IMR-90 (cell line): ENCODE measurements around the gene CAMK4. TPM values are rescaled to one million over a fixed set of nuclear protein-coding genes. Genes with fewer than 3 reads are reported as not detected.

Experiments
- ATAC-seq: fragments of 200-7000 bp; cut with Tn5 transposase; 2 replicates; pipeline ENCODE4 v1.9.1; 2020; ENCODE audit warnings: low read depth, mild to moderate bottlenecking, moderate library complexity
- BruUV-seq: library from RNA; stranded (reverse); fragments of 400-500 nt; replicated peaks from 2 replicates; lab custom pipeline; 2021; lab: Mats Ljungman, UMichigan
- CTCF ChIA-PET: fragments of 300-600 bp; formaldehyde crosslinking; extraction: SDS; loops from one replicate; lab custom pipeline; 2021; ENCODE audit warnings: antibody characterized with exemption; lab: Yijun Ruan, JAX
- POLR2A ChIA-PET: fragments of 300-600 bp; sonication (Branson Sonifier 250); formaldehyde crosslinking; loops from one replicate; lab custom pipeline; 2022; ENCODE audit warnings: antibody characterized with exemption; ENCODE audit not compliant: unreplicated experiment; lab: Charles Lee
- DNase-seq: peaks from one replicate; pipeline ENCODE4 v3.0.0; 2013
- H2AFZ ChIP-seq: replicated peaks from 2 replicates; pipeline ENCODE3; 2013; ENCODE audit warnings: low read length, mild to moderate bottlenecking; ENCODE audit not compliant: poor library complexity
- H2AK5ac ChIP-seq: 2 replicates; pipeline ENCODE4 v1.6.1; 2013; ENCODE audit warnings: low read depth, low read length, inconsistent platforms
- H2AK9ac ChIP-seq: replicated peaks from 2 replicates; pipeline ENCODE3; 2013; ENCODE audit warnings: mild to moderate bottlenecking, low read depth, low read length, moderate library complexity; ENCODE audit not compliant: poor library complexity
- H2BK120ac ChIP-seq: 2 replicates; pipeline ENCODE4 v1.6.1; 2013; ENCODE audit warnings: low read depth, low read length, inconsistent platforms
- H2BK15ac ChIP-seq: 3 replicates; pipeline ENCODE4 v1.6.1; 2013; ENCODE audit warnings: low read depth, low read length, inconsistent platforms
- H2BK20ac ChIP-seq: 2 replicates; pipeline ENCODE4 v1.6.1; 2013; ENCODE audit warnings: low read depth, mild to moderate bottlenecking, inconsistent platforms, low read length, moderate library complexity
- H2BK5ac ChIP-seq: 2 replicates; pipeline ENCODE4 v1.6.1; 2013; ENCODE audit warnings: mild to moderate bottlenecking, low read depth, low read length, inconsistent platforms; ENCODE audit not compliant: poor library complexity, severe bottlenecking
- H3K14ac ChIP-seq: replicated peaks from 2 replicates; pipeline ENCODE4 v1.6.1; 2013; ENCODE audit warnings: low read depth, low read length, inconsistent platforms
- H3K18ac ChIP-seq: 2 replicates; pipeline ENCODE4 v1.6.1; 2013; ENCODE audit warnings: low read depth, low read length, control low read depth
- H3K23ac ChIP-seq: 2 replicates; pipeline ENCODE4 v1.6.1; 2013; ENCODE audit warnings: low read depth, low read length, inconsistent platforms
- H3K27ac ChIP-seq: 2 replicates; pipeline ENCODE4 v1.5.1; 2013; ENCODE audit warnings: mild to moderate bottlenecking, control low read depth, low read length; ENCODE audit not compliant: insufficient read depth
- H3K27me3 ChIP-seq: 2 replicates; pipeline ENCODE4 v1.6.1; 2013; ENCODE audit warnings: low read length; ENCODE audit not compliant: control insufficient read depth, insufficient read depth
- H3K36me3 ChIP-seq: 2 replicates; pipeline ENCODE4 v1.6.1; 2013; ENCODE audit warnings: low read length, mixed read lengths; ENCODE audit not compliant: control insufficient read depth, insufficient read depth
- H3K4ac ChIP-seq: 2 replicates; pipeline ENCODE4 v1.6.1; 2013; ENCODE audit warnings: low read depth, low read length, inconsistent platforms
- H3K4me1 ChIP-seq: 2 replicates; pipeline ENCODE4 v1.6.1; 2013; ENCODE audit warnings: low read length, mixed read lengths; ENCODE audit not compliant: control insufficient read depth, insufficient read depth
- H3K4me2 ChIP-seq: 2 replicates; pipeline ENCODE4 v1.6.1; 2013; ENCODE audit warnings: low read depth, mild to moderate bottlenecking, control low read depth, low read length, moderate library complexity
- H3K4me3 ChIP-seq: 2 replicates; pipeline ENCODE4 v1.5.1; 2013; ENCODE audit warnings: low read depth, mild to moderate bottlenecking, control low read depth, low read length, moderate library complexity; ENCODE audit not compliant: insufficient read depth
- H3K56ac ChIP-seq: 2 replicates; pipeline ENCODE4 v1.6.1; 2013; ENCODE audit warnings: low read length, inconsistent platforms; ENCODE audit not compliant: insufficient read depth; ENCODE audit errors: extremely low read depth
- H3K79me1 ChIP-seq, 2 experiments: 2 replicates each; pipeline ENCODE4 v1.6.1; 2013; ENCODE audit warnings: low read length in 2 of 2, inconsistent platforms in 1 of 2, low read depth in 1 of 2
- H3K9ac ChIP-seq: 2 replicates; pipeline ENCODE4 v1.6.1; 2013; ENCODE audit warnings: low read depth, low read length, control low read depth
- H3K9me1 ChIP-seq: 2 replicates; pipeline ENCODE4 v1.6.1; 2013; ENCODE audit warnings: low read length, inconsistent platforms; ENCODE audit not compliant: insufficient read depth
- H3K9me3 ChIP-seq: 2 replicates; pipeline ENCODE4 v1.6.1; 2013; ENCODE audit warnings: low read length; ENCODE audit not compliant: control insufficient read depth, insufficient read depth
- H4K20me1 ChIP-seq: 2 replicates; pipeline ENCODE4 v1.6.1; 2013; ENCODE audit warnings: low read length, inconsistent platforms; ENCODE audit not compliant: insufficient read depth
- H4K5ac ChIP-seq: 2 replicates; pipeline ENCODE4 v1.6.1; 2013; ENCODE audit warnings: mild to moderate bottlenecking, low read depth, low read length, control low read depth
- H4K8ac ChIP-seq, 2 experiments: 2 replicates each; pipeline ENCODE4 v1.6.1; 2013; ENCODE audit warnings: low read depth in 2 of 2, low read length in 2 of 2, control low read depth in 1 of 2, inconsistent platforms in 1 of 2
- H4K91ac ChIP-seq: 2 replicates; pipeline ENCODE4 v1.6.1; 2013; ENCODE audit warnings: low read depth, low read length, inconsistent platforms; ENCODE audit not compliant: insufficient read depth
- BHLHE40 ChIP-seq: fragments of 150-350 bp; IDR thresholded peaks from 2 replicates; pipeline ENCODE4 v1.6.1; 2016; ENCODE audit warnings: mild to moderate bottlenecking, low read depth, low read length
- CEBPB ChIP-seq: IDR thresholded peaks from 2 replicates; pipeline ENCODE4 v1.6.1; 2012; ENCODE audit warnings: low read depth, low read length, improper control_type of control experiment
- CHD1 ChIP-seq: IDR thresholded peaks from 2 replicates; pipeline ENCODE4 v1.6.1; 2012; ENCODE audit warnings: low read depth, low read length, improper control_type of control experiment
- CTCF ChIP-seq: conservative IDR thresholded peaks from 2 replicates; pipeline ENCODE4 v1.5.1; 2012; ENCODE audit warnings: mild to moderate bottlenecking, low read depth, low read length, improper control_type of control experiment
- ELK1 ChIP-seq: fragments of 150-350 bp; IDR thresholded peaks from 2 replicates; pipeline ENCODE4 v1.6.1; 2016; ENCODE audit warnings: low read depth, mild to moderate bottlenecking, low read length, moderate library complexity, borderline replicate concordance
- FOS ChIP-seq: fragments of 150-350 bp; IDR thresholded peaks from 2 replicates; pipeline ENCODE4 v1.6.1; 2016; ENCODE audit warnings: low read depth, low read length
- MAFK ChIP-seq: IDR thresholded peaks from 2 replicates; pipeline ENCODE4 v1.6.1; 2012; ENCODE audit warnings: low read depth, low read length, improper control_type of control experiment
- MAZ ChIP-seq: IDR thresholded peaks from 2 replicates; pipeline ENCODE4 v1.6.1; 2012; ENCODE audit warnings: low read depth, mild to moderate bottlenecking, low read length, improper control_type of control experiment, moderate library complexity, borderline replicate concordance
- MXI1 ChIP-seq: IDR thresholded peaks from 2 replicates; pipeline ENCODE4 v1.6.1; 2012; ENCODE audit warnings: low read depth, mild to moderate bottlenecking, low read length, moderate library complexity, borderline replicate concordance
- NFE2L2 ChIP-seq: fragments of 150-350 bp; IDR thresholded peaks from 2 replicates; pipeline ENCODE4 v1.6.1; 2016; ENCODE audit warnings: low read depth, mild to moderate bottlenecking, low read length
- POLR2A ChIP-seq: IDR thresholded peaks from 2 replicates; pipeline ENCODE4 v1.6.1; 2012; ENCODE audit warnings: mild to moderate bottlenecking, low read depth, low read length
- RAD21 ChIP-seq: IDR thresholded peaks from 2 replicates; pipeline ENCODE4 v1.6.1; 2012; ENCODE audit warnings: low read length, improper control_type of control experiment
- RCOR1 ChIP-seq: IDR thresholded peaks from 2 replicates; pipeline ENCODE4 v1.6.1; 2012; ENCODE audit warnings: mild to moderate bottlenecking, low read length, improper control_type of control experiment; ENCODE audit not compliant: insufficient replicate concordance
- RFX5 ChIP-seq: IDR thresholded peaks from 2 replicates; pipeline ENCODE4 v1.8.0; 2012; ENCODE audit warnings: low read depth, mild to moderate bottlenecking, low read length, moderate library complexity
- SMC3 ChIP-seq: fragments of 150-350 bp; IDR thresholded peaks from 2 replicates; pipeline ENCODE4 v1.6.1; 2016; ENCODE audit warnings: low read depth, mild to moderate bottlenecking, antibody characterized with exemption, low read length, moderate library complexity
- USF2 ChIP-seq: fragments of 150-350 bp; IDR thresholded peaks from 2 replicates; pipeline ENCODE4 v1.6.1; 2017; ENCODE audit warnings: mild to moderate bottlenecking, antibody characterized with exemption, low read length, low read depth
- WGBS, 2 experiments: methylation state at CpG; one replicate each; pipeline versions ENCODE4 v1.1.5 to v1.1.7; 2013; ENCODE audit warnings: missing lambda C conversion rate in 2 of 2; ENCODE audit not compliant: insufficient read length in 1 of 2; ENCODE audit errors: extremely low coverage in 2 of 2; 5-methylcytosine and 5-hydroxymethylcytosine counted together
- dilution Hi-C: fragments of 300-500 bp; cut with HindIII; formaldehyde crosslinking; loops from one replicate; pipeline ENCODE4 v1.14.3; 2018; ENCODE audit warnings: low sequenced_read_pairs; ENCODE audit not compliant: unreplicated experiment
- in situ Hi-C: fragments of 300-500 bp; cut with MboI; formaldehyde crosslinking; loops from 3 replicates; pipeline ENCODE4 v1.14.3; 2019; ENCODE audit warnings: low sequenced_read_pairs, inconsistent platforms, mixed read lengths
- intact Hi-C: fragments of 100-400 bp; cut with micrococcal nuclease; formaldehyde crosslinking; loops from 2 replicates; pipeline ENCODE4 v1.10.0; 2022
- polyA plus RNA-seq, 3 experiments: library from polyadenylated mRNA; depleted of rRNA; stranded (reverse); fragments of >200 nt; gene quantifications; 2 replicates each; pipeline ENCODE4 v1.2.3, GENCODE V29; 2012; ENCODE audit warnings: low replicate concordance in 1 of 3
- total RNA-seq: library from RNA; depleted of rRNA; stranded (reverse); fragments of >200 nt; gene quantifications from 2 replicates; pipeline ENCODE4 v1.2.3, GENCODE V29; 2012

The CAMK4 gene
- total and polyA plus RNA-seq, 2 of the 4 experiments (the other 2 are of a cell fraction): 3.7 to 4.8 TPM

- Histone ChIP-seq H2BK120ac (no peak overlapping the region), H3K4me3 (no peak overlapping the region), H3K4ac (no peak overlapping the region), H4K20me1 (no peaks in the 10 kb centered on the region), H2AFZ (no peak overlapping the region), H3K56ac (no peak overlapping the region), H3K9me1 (no peaks in the 10 kb centered on the region), H2AK9ac (no peak overlapping the region), H2BK5ac (no peak overlapping the region), H2BK20ac (no peak overlapping the region), H3K79me1 (no peaks in the 10 kb centered on the region), H4K91ac (no peak overlapping the region), H2AK5ac (no peak overlapping the region), H3K4me2 (no peak overlapping the region), H3K9ac (no peak overlapping the region), H2BK15ac (no peak overlapping the region), H3K18ac (no peak overlapping the region), H3K9me3 (no peaks in the 10 kb centered on the region), H3K36me3 (no peaks in the 10 kb centered on the region), H3K14ac (no peak overlapping the region), H4K5ac (no peak overlapping the region), H4K8ac (no peak overlapping the region), H3K4me1 (no peaks in the 10 kb centered on the region), H3K27me3 (peaks cover 4% of the 10 kb centered on the region), H3K23ac (no peak overlapping the region), H3K27ac (no peak overlapping the region)
- WGBS, 2 experiments: no CpG with 5 or more reads among the region's 2 CpGs
- dilution Hi-C loops: no loop called here
- no peak for ATAC-seq
- ChIA-PET POLR2A (no interaction called here), CTCF (no interaction called here)
- DNase-seq: no peak
- in situ Hi-C loops: no loop called here
- intact Hi-C loops: no loop called here
- no TSS peak for BruUV-seq
- TF ChIP-seq MAFK (no peak), CTCF (no peak), ELK1 (no peak), POLR2A (no peak), SMC3 (no peak), MXI1 (no peak), CEBPB (no peak), BHLHE40 (no peak), RCOR1 (no peak), RAD21 (no peak), RFX5 (no peak), MAZ (no peak), CHD1 (no peak), FOS (no peak), USF2 (no peak), NFE2L2 (no peak)
These were observed 10.0 kb upstream of the CAMK4 start for GRCh38 chr5:111214052-111214742.
